Urinary bladder (tissue), 4 donors: Measurements from ENCODE around the gene RESP18. TPM values are rescaled to one million over a fixed set of nuclear protein-coding genes. Genes with fewer than 3 reads are reported as not detected.

Experiments
- DNase-seq: peaks from one replicate; pipeline ENCODE4 v3.0.0-alpha.2; 2015; ENCODE audit errors: extremely low spot score
- H3K27ac ChIP-seq: one replicate; pipeline ENCODE4 v1.5.1; 2013; ENCODE audit warnings: low read depth, mild to moderate bottlenecking, moderate library complexity
- H3K36me3 ChIP-seq: one replicate; pipeline ENCODE4 v1.6.1; 2013; ENCODE audit warnings: mild to moderate bottlenecking, moderate library complexity; ENCODE audit not compliant: insufficient read depth
- H3K4me1 ChIP-seq: one replicate; pipeline ENCODE4 v1.6.1; 2013; ENCODE audit warnings: mild to moderate bottlenecking, moderate library complexity; ENCODE audit not compliant: insufficient read depth
- H3K4me3 ChIP-seq: one replicate; pipeline ENCODE4 v1.5.1; 2013; ENCODE audit warnings: low read depth, low read length
- WGBS: extraction: QIAGEN DNeasy Blood & Tissue Kit; methylation state at CpG from one replicate; pipeline ENCODE4 v1.1.7; 2013; 5-methylcytosine and 5-hydroxymethylcytosine counted together
- polyA plus RNA-seq: library from polyadenylated mRNA; stranded (reverse); fragments of 200-250 nt; gene quantifications from one replicate; pipeline ENCODE4 v1.2.3, GENCODE V29; 2013
- total RNA-seq: library from RNA; depleted of rRNA; stranded (reverse); fragments of >200 nt; gene quantifications from one replicate; pipeline ENCODE4 v1.2.3, GENCODE V29; 2014
- donor health status: healthy with polysubstance abuse.
- donor health status: healthy.

RESP18 gene
- total and polyA plus RNA-seq, 2 donors: not detected

DNA sequence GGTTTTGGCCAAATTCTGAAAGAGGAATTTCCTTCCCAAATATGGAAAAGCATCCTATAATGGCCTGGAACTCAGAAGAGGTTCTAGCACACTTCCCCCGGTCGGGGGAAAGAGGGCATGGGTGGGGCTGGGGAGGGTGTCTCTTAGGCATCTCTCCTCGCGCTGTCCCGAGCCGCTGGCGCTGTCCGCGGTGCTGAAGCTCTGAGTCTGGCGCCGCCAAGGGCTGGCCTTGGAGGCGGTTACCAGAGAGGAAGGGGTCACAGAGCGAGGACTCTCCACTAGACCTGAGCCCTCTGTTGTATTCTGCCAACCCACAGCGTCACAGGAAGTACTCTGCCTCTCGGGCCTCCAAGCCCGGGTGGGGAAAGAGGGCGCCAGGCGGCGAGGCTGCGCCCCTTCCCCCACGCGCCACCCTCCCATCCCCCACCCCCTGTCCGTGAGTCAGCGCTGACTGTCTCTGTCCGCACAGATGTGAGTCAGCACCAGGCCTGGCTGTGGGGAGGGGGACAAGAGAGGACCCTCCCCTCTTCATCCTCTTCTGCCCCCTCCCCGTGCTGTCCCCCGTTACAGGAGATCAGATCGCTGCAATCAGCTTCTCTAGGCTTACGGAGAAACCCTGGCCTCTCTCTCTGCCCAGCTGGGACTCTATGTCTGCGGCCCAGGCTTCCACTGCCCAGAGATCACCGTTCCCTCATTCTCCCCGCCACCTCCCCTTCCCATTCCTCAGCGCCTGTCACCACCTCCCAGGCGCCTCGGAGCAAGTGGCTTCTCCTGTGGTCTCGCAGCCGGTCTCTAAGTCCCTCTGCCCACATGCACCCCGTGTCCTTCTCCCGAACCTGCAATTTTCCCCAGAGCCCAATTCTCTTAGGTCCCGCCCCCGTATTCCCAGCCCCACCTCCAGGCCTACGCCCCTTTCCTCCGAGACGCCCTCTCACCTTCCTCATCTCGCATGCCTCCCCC lies 24.1 kb downstream of the RESP18 start:
- no peaks in the 10 kb centered on the region for H3K4me1 ChIP-seq
- H3K36me3 ChIP-seq: no peaks in the 10 kb centered on the region
- DNase-seq: no peak
- H3K4me3 ChIP-seq: no peak overlapping the region
- WGBS: 3% methylated on average over 45 of the region's 45 CpGs
- H3K27ac ChIP-seq: no peak overlapping the region

DNA sequence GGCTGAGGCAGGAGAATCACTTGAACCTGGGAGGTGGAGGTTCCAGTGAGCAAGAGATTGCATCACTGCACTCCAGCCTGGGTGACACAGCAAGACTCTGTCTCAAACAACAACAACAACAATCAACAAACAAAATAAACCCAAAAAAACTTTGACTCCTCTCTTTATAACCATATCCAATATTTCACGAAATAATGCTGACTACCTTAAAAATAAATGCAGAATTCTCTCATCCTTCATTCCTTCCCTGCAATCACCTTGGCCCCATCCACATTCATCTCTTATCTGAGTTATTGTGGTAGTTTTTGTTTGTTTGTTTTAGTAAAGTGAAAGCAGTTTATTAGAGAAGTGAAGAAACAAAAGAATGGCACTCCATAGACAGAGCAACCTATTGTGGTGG lies 26.5 kb downstream of the RESP18 start:
- H3K4me3 ChIP-seq: no peak overlapping the region
- 78% methylated on average over 1 of the region's 1 CpG for WGBS
- no peak overlapping the region for H3K27ac ChIP-seq
- no peak for DNase-seq
- H3K36me3 ChIP-seq: no peaks in the 10 kb centered on the region
- H3K4me1 ChIP-seq: no peaks in the 10 kb centered on the region

DNA sequence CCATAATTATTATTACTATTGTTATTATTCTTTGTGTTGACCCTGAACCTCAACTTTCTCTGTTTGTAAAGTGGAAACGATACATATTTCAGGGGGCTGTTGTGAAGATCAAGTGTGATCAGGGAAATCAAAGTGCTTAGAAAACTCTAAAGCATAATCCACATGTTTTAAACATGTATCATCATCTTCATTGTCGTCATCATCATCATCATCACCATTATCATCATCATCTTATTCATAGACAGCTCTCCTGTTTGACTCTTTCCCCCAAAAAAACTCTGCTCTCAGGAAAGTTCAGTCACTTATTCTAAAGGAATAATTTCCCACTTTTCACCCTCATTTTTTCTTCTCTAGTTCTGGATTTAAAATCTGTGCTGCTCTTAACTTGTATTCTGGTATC lies 28.3 kb downstream of the RESP18 start:
- H3K4me1 ChIP-seq: no peaks in the 10 kb centered on the region
- H3K4me3 ChIP-seq: no peak overlapping the region
- no peak for DNase-seq
- 52% methylated on average over 2 of the region's 2 CpGs for WGBS
- no peaks in the 10 kb centered on the region for H3K36me3 ChIP-seq
- H3K27ac ChIP-seq: no peak overlapping the region

- Histone ChIP-seq H3K4me1 (no peaks in the 10 kb centered on the region), H3K36me3 (no peaks in the 10 kb centered on the region), H3K27ac (no peak overlapping the region), H3K4me3 (no peak overlapping the region)
- 69% methylated on average over 11 of the region's 11 CpGs for WGBS
- DNase-seq: no peak
Measured at GRCh38 chr2:219302412-219302968, 30.1 kb downstream of the RESP18 start.

GRCh38 chr2:219300022-219300421 lies 32.5 kb downstream of the RESP18 start:
- Histone ChIP-seq H3K4me1 (no peaks in the 10 kb centered on the region), H3K4me3 (no peak overlapping the region), H3K36me3 (no peaks in the 10 kb centered on the region), H3K27ac (no peak overlapping the region)
- DNase-seq: no peak
- WGBS: 57% methylated on average over 5 of the region's 5 CpGs

- H3K36me3 ChIP-seq: no peaks in the 10 kb centered on the region
- H3K27ac ChIP-seq: no peak overlapping the region
- no peaks in the 10 kb centered on the region for H3K4me1 ChIP-seq
- no peak for DNase-seq
- H3K4me3 ChIP-seq: no peak overlapping the region
- 80% methylated on average over 6 of the region's 6 CpGs for WGBS
Measured at GRCh38 chr2:219299372-219299760, 33.2 kb downstream of the RESP18 start.

DNA sequence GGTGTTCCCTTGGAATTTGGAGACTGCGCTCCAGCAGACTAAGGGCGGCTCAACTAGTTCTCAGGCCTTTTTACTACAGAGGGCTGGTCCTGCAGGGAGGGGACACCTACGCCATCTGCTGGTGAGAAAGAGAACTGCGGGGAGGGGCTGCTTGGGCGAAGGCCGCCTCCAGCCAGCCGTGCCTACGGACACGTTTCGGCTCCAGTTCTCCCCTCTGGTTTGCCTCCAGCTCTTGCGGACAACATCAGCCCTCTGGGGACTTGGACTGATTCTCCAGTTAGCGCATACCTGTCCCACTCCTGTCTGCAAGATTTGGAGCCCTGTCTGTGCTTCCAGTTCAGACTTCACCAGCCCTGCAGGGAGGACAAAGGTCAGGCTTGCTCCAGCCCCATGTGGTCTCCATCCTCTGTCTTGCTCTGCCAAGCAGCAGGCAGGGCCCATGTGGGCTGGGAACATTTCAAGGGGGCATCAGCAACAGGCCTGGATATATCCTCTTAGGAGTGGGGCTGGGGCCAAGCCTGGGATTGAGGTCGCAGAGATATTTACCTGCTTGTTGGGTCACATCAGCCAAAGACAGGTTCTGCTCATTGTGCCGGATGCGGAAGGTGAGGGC lies 33.7 kb downstream of the RESP18 start:
- Histone ChIP-seq H3K27ac (no peak overlapping the region), H3K4me1 (no peaks in the 10 kb centered on the region), H3K36me3 (no peaks in the 10 kb centered on the region), H3K4me3 (no peak overlapping the region)
- peak; percentile 46 for DNase-seq
- 21% methylated on average over 15 of the region's 15 CpGs for WGBS

GRCh38 chr2:219297766-219298456 lies 34.6 kb downstream of the RESP18 start:
- H3K36me3 ChIP-seq: no peaks in the 10 kb centered on the region
- H3K4me1 ChIP-seq: no peaks in the 10 kb centered on the region
- H3K27ac ChIP-seq: no peak overlapping the region
- no peak for DNase-seq
- H3K4me3 ChIP-seq: no peak overlapping the region
- WGBS: 81% methylated on average over 14 of the region's 14 CpGs

DNA sequence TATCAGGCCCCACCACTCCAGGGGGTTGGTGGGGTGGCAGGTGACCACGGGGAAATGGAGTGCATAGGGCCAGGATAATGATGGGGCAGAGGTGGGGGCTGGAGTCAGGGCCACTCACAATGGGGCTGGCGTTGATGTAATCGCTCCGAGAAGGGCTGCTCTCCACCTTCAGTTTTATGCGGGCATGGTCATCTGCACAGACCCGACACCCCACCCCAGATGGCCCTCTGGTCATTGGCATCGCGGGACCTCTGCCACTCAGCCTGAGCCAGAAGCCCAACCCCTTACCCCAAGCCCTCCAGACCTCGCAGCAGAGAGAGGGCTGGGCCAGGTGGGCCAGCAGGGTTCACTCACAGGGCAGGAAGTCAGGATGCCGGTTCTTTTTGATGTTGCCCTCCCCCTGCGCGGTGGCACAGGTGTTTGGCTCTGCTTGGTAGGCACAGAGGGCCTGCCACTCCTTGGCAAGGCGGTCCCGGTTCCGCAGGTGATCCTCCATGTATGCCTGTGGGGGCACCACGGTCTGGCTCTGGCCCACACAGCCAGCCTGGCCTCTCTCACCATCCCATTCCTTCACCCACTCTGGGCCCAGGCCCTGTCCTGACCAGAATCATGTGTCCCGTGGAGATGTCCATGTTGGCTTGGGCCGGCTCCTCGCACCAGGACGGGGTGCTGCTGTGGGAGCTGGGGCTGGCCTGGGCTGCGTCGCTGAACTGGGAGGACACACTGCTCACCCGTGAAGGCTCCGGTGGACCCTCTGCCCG lies 35.7 kb downstream of the RESP18 start:
- 88% methylated on average over 25 of the region's 25 CpGs for WGBS
- Histone ChIP-seq H3K27ac (no peak overlapping the region), H3K4me1 (no peaks in the 10 kb centered on the region), H3K4me3 (no peak overlapping the region), H3K36me3 (no peaks in the 10 kb centered on the region)
- DNase-seq: no peak

- DNase-seq: no peak
- no peaks in the 10 kb centered on the region for H3K4me1 ChIP-seq
- no peak overlapping the region for H3K27ac ChIP-seq
- no peak overlapping the region for H3K4me3 ChIP-seq
- no peaks in the 10 kb centered on the region for H3K36me3 ChIP-seq
- 85% methylated on average over 14 of the region's 14 CpGs for WGBS
Measured at GRCh38 chr2:219296142-219296541, 36.4 kb downstream of the RESP18 start.

GRCh38 chr2:219294356-219295351 lies 37.9 kb downstream of the RESP18 start:
- 5% methylated on average over 67 of the region's 67 CpGs for WGBS
- H3K36me3 ChIP-seq: no peaks in the 10 kb centered on the region
- peak overlapping the region; percentile 39 for H3K4me3 ChIP-seq
- peak; percentile 37 for DNase-seq
- H3K27ac ChIP-seq: no peak overlapping the region
- H3K4me1 ChIP-seq: no peaks in the 10 kb centered on the region

DNA sequence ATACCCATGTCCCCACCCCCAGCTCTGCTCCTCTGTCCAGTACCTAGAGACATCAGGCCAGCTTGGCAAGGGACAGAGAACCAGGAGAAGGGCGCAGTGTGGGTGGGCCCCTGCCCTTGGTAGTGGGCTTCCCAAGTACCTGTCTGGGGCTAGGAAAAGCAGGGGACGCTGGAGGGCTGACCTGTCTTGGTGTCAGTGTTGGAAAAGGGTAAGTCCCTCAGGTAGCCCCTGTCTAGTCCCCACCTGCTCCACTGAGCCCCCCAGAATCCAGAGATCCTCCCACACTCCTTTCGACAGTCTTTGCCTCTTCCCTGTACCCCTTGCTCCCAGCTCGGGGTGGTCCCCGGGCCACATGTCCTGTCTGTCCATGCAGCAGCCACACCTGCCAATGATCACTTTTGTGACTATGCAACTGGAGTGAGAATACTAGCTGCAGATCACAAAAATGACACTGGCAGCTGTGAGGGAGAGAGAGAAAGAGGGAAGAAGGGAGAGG lies 38.8 kb downstream of the RESP18 start:
- DNase-seq: no peak
- H3K4me3 ChIP-seq: no peak overlapping the region
- H3K4me1 ChIP-seq: no peaks in the 10 kb centered on the region
- WGBS: 86% methylated on average over 5 of the region's 5 CpGs
- no peak overlapping the region for H3K27ac ChIP-seq
- no peaks in the 10 kb centered on the region for H3K36me3 ChIP-seq
